Activated CD4-positive, alpha-beta T cell treated with anti-CD3 and anti-CD28 coated beads for 1 hour (primary cell): ENCODE results near the gene WDPCP.
"Not testable (repeated sequence)": the region's sequence is repeated elsewhere in the genome, so short reads cannot be mapped to it uniquely, and the experiment has no call there.

Experiments used
- DNase-seq: peaks from one replicate; pipeline ENCODE4 v3.0.0-alpha.2; 2020

Gene WDPCP

GRCh38 chr2:63436488-63436887 is 151.8 kb downstream of the WDPCP start:
- DNase-seq, result no peak

- no peak for DNase-seq
Observed at GRCh38 chr2:63435070-63435469, 153.2 kb downstream of the WDPCP start.

- DNase-seq, result no peak
Observed at GRCh38 chr2:63434024-63435001, 154.0 kb downstream of the WDPCP start.

GRCh38 chr2:63432373-63432772 is 155.9 kb downstream of the WDPCP start:
- DNase-seq, result no peak

- DNase-seq, result no peak
Observed at GRCh38 chr2:63425606-63426005, 162.7 kb downstream of the WDPCP start.

GRCh38 chr2:63425079-63425416 is 163.2 kb downstream of the WDPCP start:
- DNase-seq, result no peak

- no peak for DNase-seq
Observed at GRCh38 chr2:63424329-63425078, 163.8 kb downstream of the WDPCP start.

- no peak for DNase-seq
Observed at GRCh38 chr2:63422556-63422955, 165.7 kb downstream of the WDPCP start.

GRCh38 chr2:63408530-63408929 is 179.7 kb downstream of the WDPCP start:
- DNase-seq, result no peak

- DNase-seq, result no peak
Observed at GRCh38 chr2:63406641-63407040, 181.6 kb downstream of the WDPCP start.

- DNase-seq, result no peak
Observed at GRCh38 chr2:63403820-63404219, 184.5 kb downstream of the WDPCP start.

- not testable (repeated sequence) for DNase-seq
Observed at GRCh38 chr2:63402889-63403288, 185.4 kb downstream of the WDPCP start.

- DNase-seq, result no peak
Observed at GRCh38 chr2:63399156-63399555, 189.1 kb downstream of the WDPCP start.

GRCh38 chr2:63379451-63379850 is 208.8 kb downstream of the WDPCP start:
- DNase-seq, result no peak

- no peak for DNase-seq
Observed at GRCh38 chr2:63378589-63378988, 209.7 kb downstream of the WDPCP start.

- no peak for DNase-seq
Observed at GRCh38 chr2:63374341-63374740, 213.9 kb downstream of the WDPCP start.

- DNase-seq, result no peak
Observed at GRCh38 chr2:63372549-63372948, 215.7 kb downstream of the WDPCP start.

- DNase-seq, result no peak
Observed at GRCh38 chr2:63369146-63369545, 219.1 kb downstream of the WDPCP start.

GRCh38 chr2:63364866-63365265 is 223.4 kb downstream of the WDPCP start:
- DNase-seq, result no peak

- DNase-seq, result not testable (repeated sequence)
Observed at GRCh38 chr2:63357722-63358121, 230.6 kb downstream of the WDPCP start.

GRCh38 chr2:63347361-63347760 is 240.9 kb downstream of the WDPCP start:
- DNase-seq, result no peak

- DNase-seq, result no peak
Observed at GRCh38 chr2:63346411-63346810, 241.9 kb downstream of the WDPCP start.

- DNase-seq, result no peak
Observed at GRCh38 chr2:63345285-63345633, 243.0 kb downstream of the WDPCP start.
